GM15510 (cell line): ENCODE data around the gene GRAMD1B.

Experiments
- POLR2A ChIP-seq: IDR thresholded peaks from 3 replicates; pipeline ENCODE4 v1.6.1; 2011; ENCODE audit warnings: borderline replicate concordance; ENCODE audit not compliant: insufficient read length; ENCODE audit errors: extremely low read depth

The GRAMD1B gene

GRCh38 chr11:123450623-123451022 lies 20.6 kb downstream of the GRAMD1B start:
- TF ChIP-seq POLR2A, result no peak

- TF ChIP-seq POLR2A, result no peak
These were observed 21.2 kb downstream of the GRAMD1B start for GRCh38 chr11:123451183-123451781.

GRCh38 chr11:123452794-123453193 lies 22.7 kb downstream of the GRAMD1B start:
- no peak for TF ChIP-seq POLR2A

- TF ChIP-seq POLR2A, result no peak
These were observed 24.1 kb downstream of the GRAMD1B start for GRCh38 chr11:123454060-123454651.

- TF ChIP-seq POLR2A, result no peak
These were observed 24.7 kb downstream of the GRAMD1B start for GRCh38 chr11:123454796-123455195.

GRCh38 chr11:123457187-123457770 lies 27.2 kb downstream of the GRAMD1B start:
- no peak for TF ChIP-seq POLR2A

- TF ChIP-seq POLR2A, result no peak
These were observed 28.4 kb downstream of the GRAMD1B start for GRCh38 chr11:123458501-123458900.

GRCh38 chr11:123460012-123460700 lies 30.1 kb downstream of the GRAMD1B start:
- no peak for TF ChIP-seq POLR2A

- TF ChIP-seq POLR2A, result no peak
These were observed 31.1 kb downstream of the GRAMD1B start for GRCh38 chr11:123461164-123461563.

GRCh38 chr11:123469089-123469488 lies 39.0 kb downstream of the GRAMD1B start:
- TF ChIP-seq POLR2A, result no peak

- no peak for TF ChIP-seq POLR2A
These were observed 39.5 kb downstream of the GRAMD1B start for GRCh38 chr11:123469586-123469985.

GRCh38 chr11:123470842-123471241 lies 40.8 kb downstream of the GRAMD1B start:
- no peak for TF ChIP-seq POLR2A

- no peak for TF ChIP-seq POLR2A
These were observed 42.3 kb downstream of the GRAMD1B start for GRCh38 chr11:123472236-123472935.

- no peak for TF ChIP-seq POLR2A
These were observed 44.0 kb downstream of the GRAMD1B start for GRCh38 chr11:123473941-123474677.

- no peak for TF ChIP-seq POLR2A
These were observed 44.9 kb downstream of the GRAMD1B start for GRCh38 chr11:123474994-123475393.

GRCh38 chr11:123475469-123475868 lies 45.4 kb downstream of the GRAMD1B start:
- TF ChIP-seq POLR2A, result no peak
